NB4 (cell line): Measurements from ENCODE around the gene AKT1.

Experiments used
- CTCF ChIP-seq: IDR thresholded peaks from one replicate; pipeline ENCODE4 v1.5.1; 2012; ENCODE audit warnings: low read depth, low read length
- MAX ChIP-seq: IDR thresholded peaks from 2 replicates; pipeline ENCODE4 v1.6.1; 2011; ENCODE audit warnings: low read depth, low read length
- MYC ChIP-seq: IDR thresholded peaks from 2 replicates; pipeline ENCODE4 v1.6.1; 2011; ENCODE audit warnings: low read depth, low read length
- POLR2A ChIP-seq: IDR thresholded peaks from 2 replicates; pipeline ENCODE4 v1.6.1; 2011; ENCODE audit warnings: mild to moderate bottlenecking; ENCODE audit not compliant: insufficient read length; ENCODE audit errors: extremely low read depth

- TF ChIP-seq CTCF (no peak), POLR2A (no peak), MAX (no peak), MYC (no peak)
Measured at GRCh38 chr14:104742586-104743455, 52.7 kb downstream of the AKT1 start.
